ENCODE measurements around the gene TTC3.

Gene TTC3

DNA sequence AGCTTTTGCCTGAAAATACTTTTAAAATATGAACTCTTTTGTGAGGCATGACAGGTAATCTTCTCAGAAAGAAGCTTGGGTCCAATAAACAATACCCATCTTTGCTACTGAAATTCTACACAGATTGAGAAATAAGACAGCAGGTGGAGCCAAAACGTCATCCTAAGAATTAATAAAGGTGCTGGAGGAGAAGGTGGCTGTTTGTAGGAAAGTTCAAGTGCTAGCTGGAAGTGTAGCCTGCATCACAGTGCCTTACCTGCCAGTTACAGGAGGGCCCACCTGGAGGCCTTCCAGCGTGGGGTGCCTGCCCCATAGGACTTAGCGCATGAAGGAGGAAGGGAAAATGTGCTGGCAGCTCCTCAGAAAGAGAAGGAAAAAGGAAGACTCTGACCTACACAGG, 93.7 kb downstream of the TTC3 start:
- no peak overlapping the region for H3K4me3 ChIP-seq (ENCODE audit: low read length)
- DNase-seq (ENCODE audit: low read depth): no peak
- TF ChIP-seq, protein P1, sequence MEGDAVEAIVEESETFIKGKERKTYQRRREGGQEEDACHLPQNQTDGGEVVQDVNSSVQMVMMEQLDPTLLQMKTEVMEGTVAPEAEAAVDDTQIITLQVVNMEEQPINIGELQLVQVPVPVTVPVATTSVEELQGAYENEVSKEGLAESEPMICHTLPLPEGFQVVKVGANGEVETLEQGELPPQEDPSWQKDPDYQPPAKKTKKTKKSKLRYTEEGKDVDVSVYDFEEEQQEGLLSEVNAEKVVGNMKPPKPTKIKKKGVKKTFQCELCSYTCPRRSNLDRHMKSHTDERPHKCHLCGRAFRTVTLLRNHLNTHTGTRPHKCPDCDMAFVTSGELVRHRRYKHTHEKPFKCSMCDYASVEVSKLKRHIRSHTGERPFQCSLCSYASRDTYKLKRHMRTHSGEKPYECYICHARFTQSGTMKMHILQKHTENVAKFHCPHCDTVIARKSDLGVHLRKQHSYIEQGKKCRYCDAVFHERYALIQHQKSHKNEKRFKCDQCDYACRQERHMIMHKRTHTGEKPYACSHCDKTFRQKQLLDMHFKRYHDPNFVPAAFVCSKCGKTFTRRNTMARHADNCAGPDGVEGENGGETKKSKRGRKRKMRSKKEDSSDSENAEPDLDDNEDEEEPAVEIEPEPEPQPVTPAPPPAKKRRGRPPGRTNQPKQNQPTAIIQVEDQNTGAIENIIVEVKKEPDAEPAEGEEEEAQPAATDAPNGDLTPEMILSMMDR (conservative IDR thresholded peaks at IDR 0.05; ENCODE audit: low read depth, low read length): peak; percentile 28

DNA sequence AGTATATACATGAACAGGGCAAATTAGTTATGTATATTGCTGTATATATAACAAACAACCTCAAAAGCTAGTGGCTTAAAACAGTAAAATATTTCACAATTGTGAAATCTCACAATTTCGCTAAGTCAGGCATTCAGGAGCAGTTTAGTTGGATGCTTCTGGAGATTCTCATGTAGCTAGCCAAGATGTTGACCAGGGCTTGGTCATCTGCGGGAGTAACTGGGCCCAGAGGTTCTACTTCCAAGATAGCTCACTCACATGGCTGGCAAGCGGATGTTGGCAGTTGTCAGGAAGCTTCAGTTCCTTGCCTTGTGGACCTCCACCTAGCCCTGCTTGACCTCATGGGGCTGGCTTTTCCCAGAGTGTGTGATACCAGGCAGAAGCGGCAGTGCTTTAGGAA, 95.6 kb downstream of the TTC3 start:
- DNase-seq (ENCODE audit: low read depth): no peak
- TF ChIP-seq, protein P1 (conservative IDR thresholded peaks at IDR 0.05; ENCODE audit: low read depth, low read length): no peak
- no peak overlapping the region for H3K4me3 ChIP-seq (ENCODE audit: low read length)

DNA sequence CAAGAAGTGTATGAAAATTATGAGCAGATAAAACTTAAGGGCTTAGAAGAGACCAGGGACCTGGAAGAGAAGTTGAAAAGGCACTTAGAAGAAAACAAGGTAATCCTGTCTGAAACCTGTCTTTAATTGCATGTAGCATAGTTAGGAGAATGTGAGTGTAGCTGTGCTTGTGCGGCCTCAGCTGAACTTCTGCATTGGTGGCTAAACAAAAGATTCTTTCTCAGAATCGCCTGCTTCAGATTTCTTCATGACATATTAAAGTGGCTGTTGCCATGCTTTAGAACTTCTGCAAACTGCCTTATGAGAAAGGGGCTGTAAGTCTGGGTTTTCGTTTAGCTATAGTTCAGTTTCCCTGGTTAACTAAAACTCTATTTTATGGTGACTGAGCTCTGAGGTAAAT, 99.6 kb downstream of the TTC3 start:
- peak; percentile 29 for DNase-seq (ENCODE audit: low read depth)
- TF ChIP-seq, protein P1 (conservative IDR thresholded peaks at IDR 0.05; ENCODE audit: low read depth, low read length): no peak
- H3K4me3 ChIP-seq (ENCODE audit: low read length): no peak overlapping the region

GRCh38 chr21:37176716-37177115, 103.7 kb downstream of the TTC3 start:
- no peak overlapping the region for H3K4me3 ChIP-seq (ENCODE audit: low read length)
- no peak for DNase-seq (ENCODE audit: low read depth)
- TF ChIP-seq, protein P1 (conservative IDR thresholded peaks at IDR 0.05; ENCODE audit: low read depth, low read length): no peak

GRCh38 chr21:37181059-37181458, 108.0 kb downstream of the TTC3 start:
- DNase-seq (ENCODE audit: low read depth): no peak
- TF ChIP-seq, protein P1 (conservative IDR thresholded peaks at IDR 0.05; ENCODE audit: low read depth, low read length): no peak
- no peak overlapping the region for H3K4me3 ChIP-seq (ENCODE audit: low read length)

DNA sequence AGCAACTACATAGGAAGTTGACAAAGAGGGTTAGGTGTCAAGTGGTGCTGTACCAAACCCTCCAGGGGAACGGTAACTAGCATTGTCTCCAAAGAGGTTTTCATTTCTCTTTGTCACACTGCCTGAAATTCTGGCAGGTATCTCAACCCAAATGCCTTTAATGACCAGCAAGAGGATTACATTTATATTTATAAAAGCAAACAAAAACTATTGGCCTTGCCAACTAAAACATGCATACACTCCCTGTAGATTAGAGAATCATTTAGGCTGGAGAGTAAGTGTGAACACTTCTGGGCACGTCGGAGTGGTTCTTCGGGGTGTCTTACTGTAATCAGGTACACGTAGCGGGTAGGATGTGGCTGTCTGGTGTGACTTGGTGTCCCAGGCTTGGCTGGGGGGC, 109.2 kb downstream of the TTC3 start:
- H3K4me3 ChIP-seq (ENCODE audit: low read length): no peak overlapping the region
- TF ChIP-seq, protein P1 (conservative IDR thresholded peaks at IDR 0.05; ENCODE audit: low read depth, low read length): no peak
- DNase-seq (ENCODE audit: low read depth): no peak

DNA sequence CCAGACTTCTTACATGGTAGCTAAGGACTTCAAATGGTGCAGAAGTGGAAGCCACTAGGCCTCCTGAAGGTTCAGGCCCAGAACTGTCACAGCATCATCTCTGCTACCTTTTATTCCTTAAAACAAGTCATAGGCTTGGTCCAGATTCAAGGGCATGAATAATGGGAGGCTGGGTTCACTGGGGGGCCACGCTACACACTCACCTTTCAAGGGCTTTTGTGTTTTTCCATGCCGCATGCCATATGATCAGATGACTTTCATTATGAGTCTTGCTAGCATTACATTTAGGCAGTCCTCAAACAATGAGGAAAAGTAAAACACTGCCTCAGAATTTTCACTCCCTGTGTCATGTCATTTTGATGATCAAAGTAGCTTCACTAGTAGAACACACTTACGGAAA, 110.7 kb downstream of the TTC3 start:
- TF ChIP-seq, protein P1 (conservative IDR thresholded peaks at IDR 0.05; ENCODE audit: low read depth, low read length): no peak
- no peak for DNase-seq (ENCODE audit: low read depth)
- H3K4me3 ChIP-seq (ENCODE audit: low read length): no peak overlapping the region
